ENCODE measurements around the gene TFRC.
"Not testable (repeated sequence)": the region's sequence is repeated elsewhere in the genome, so short reads cannot be mapped to it uniquely, and the experiment has no call there.

- TF ChIP-seq, protein P1, sequence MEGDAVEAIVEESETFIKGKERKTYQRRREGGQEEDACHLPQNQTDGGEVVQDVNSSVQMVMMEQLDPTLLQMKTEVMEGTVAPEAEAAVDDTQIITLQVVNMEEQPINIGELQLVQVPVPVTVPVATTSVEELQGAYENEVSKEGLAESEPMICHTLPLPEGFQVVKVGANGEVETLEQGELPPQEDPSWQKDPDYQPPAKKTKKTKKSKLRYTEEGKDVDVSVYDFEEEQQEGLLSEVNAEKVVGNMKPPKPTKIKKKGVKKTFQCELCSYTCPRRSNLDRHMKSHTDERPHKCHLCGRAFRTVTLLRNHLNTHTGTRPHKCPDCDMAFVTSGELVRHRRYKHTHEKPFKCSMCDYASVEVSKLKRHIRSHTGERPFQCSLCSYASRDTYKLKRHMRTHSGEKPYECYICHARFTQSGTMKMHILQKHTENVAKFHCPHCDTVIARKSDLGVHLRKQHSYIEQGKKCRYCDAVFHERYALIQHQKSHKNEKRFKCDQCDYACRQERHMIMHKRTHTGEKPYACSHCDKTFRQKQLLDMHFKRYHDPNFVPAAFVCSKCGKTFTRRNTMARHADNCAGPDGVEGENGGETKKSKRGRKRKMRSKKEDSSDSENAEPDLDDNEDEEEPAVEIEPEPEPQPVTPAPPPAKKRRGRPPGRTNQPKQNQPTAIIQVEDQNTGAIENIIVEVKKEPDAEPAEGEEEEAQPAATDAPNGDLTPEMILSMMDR (IDR thresholded peaks at IDR 0.05), result not testable (repeated sequence)
- TF ChIP-seq POLR2A (IDR thresholded peaks at IDR 0.05), result not testable (repeated sequence)
Observed at GRCh38 chr3:196019576-196019975, 62.3 kb downstream of the TFRC start.
